Measurements from ENCODE around the gene BATF.
A peak's percentile ranks its signal among the peaks of the same experiment; 100 is the strongest.

The BATF gene

GRCh38 chr14:75563931-75564330, 41.7 kb downstream of the BATF start:
- DNase-seq: no peak

DNA sequence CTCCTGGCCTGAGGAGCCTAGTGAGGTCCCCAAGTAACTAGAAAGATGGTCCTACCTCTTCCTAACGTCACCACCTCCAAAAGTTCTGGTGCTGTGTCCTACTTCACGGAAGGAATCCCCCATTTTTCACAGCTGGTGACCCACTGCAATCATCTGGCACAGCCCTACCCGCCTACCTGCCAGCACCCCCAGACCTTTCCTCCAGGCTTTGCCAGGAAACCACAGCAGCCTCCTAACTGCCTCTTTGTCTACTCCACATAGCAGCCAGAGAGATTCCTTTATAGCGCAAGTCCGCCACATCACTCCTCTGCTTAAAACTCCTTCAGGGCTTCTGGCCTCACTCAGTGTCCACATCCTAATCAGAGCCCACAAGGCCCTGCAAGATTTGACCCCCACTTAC, 42.8 kb downstream of the BATF start:
- DNase-seq: peak in 1 of 2 experiments; percentile 8

- no peak for DNase-seq
Observed at GRCh38 chr14:75566321-75566720, 44.1 kb downstream of the BATF start.

DNA sequence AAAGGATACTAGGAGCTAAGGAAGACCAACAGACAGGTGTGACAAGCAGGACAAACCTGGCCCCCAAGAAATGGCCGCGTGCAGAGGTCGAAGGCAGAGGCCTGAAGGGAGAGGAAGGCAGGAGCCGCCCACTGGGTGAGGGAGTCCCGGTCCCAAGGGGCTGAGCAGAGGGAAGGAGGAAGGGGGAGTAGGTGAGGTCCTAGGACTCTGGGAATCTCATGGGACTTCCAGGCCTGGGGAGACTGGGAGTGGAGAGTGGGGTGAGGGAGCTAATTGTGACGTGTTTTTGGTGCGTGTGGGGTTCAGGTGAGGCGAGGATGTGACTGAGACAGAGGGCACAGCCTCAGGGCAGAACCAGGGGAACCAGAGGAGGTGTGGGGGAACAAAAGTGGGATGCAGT, 44.5 kb downstream of the BATF start:
- no peak for DNase-seq

DNA sequence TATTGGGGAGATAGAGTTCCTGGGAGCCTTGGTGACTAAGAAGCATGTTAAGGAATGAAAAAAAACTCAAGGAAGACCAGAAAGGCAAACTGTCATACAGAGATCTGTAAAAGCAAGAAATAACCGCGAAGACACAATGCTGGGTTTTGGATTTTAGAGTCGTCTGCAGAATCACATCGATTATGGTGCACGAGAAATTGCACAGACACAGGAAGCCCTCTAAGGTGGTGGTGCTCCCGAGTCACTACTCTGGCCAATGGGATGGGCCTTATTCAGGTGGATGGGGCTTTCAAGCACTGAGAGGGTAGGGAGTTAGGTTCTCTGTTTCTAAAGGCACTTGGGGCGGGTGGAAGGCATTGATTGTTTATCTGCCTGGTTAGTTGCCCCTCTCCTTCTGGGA, 45.9 kb downstream of the BATF start:
- no peak for DNase-seq

- DNase-seq: no peak
Observed at GRCh38 chr14:75568791-75569190, 46.5 kb downstream of the BATF start.

DNA sequence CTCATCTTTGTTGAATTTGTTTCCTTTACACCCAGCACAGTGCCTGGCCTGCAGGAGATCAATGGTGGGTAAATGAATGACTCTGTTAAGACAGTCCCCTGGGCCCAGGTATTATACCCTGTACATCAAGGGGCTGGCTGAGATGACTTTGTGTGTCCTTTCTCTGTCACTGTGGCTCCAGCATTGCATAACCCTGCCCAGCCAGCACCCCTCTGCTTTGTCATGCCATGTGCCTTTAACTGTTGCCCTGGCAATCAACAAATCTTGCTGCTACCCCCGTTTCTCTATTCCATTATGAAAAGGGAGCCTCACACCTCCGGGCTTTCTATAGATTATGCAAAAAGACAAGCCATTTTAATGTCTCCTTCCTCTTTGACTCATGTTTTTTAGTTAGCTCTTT, 48.5 kb downstream of the BATF start:
- DNase-seq: no peak

- no peak for DNase-seq
Observed at GRCh38 chr14:75572104-75572503, 49.8 kb downstream of the BATF start.

- DNase-seq: no peak
Observed at GRCh38 chr14:75577090-75577489, 54.8 kb downstream of the BATF start.

DNA sequence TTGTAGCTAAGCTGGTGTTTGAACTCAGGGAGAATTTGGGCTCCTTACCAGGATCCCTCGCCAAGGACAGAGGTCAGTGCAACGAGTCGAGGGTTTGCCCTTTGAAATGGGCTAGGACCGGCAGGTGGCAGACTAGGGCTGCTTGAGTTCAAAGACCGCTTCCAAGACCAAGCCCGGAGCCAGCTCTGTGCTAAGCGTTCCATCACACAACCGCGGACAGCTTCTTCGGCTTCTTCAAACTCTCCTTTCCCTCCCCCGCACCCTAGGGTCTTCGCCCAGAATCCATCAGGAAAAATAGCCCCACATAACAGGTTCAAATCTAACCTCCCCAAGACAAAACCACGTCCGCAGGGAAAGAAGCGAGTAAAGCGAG, 55.4 kb downstream of the BATF start:
- DNase-seq: peak; percentile 88 to 89

GRCh38 chr14:75578102-75578785, 56.0 kb downstream of the BATF start, which contains the start of gene FLVCR2:
FLVCR2 (plus strand) TSS chr14:75578620; CDS start chr14:75578973, 353 bp downstream.
- DNase-seq: peak; percentile 65 to 74

- peak in 1 of 2 experiments; percentile 54 for DNase-seq
Observed at GRCh38 chr14:75578786-75579337, 56.6 kb downstream of the BATF start.

DNA sequence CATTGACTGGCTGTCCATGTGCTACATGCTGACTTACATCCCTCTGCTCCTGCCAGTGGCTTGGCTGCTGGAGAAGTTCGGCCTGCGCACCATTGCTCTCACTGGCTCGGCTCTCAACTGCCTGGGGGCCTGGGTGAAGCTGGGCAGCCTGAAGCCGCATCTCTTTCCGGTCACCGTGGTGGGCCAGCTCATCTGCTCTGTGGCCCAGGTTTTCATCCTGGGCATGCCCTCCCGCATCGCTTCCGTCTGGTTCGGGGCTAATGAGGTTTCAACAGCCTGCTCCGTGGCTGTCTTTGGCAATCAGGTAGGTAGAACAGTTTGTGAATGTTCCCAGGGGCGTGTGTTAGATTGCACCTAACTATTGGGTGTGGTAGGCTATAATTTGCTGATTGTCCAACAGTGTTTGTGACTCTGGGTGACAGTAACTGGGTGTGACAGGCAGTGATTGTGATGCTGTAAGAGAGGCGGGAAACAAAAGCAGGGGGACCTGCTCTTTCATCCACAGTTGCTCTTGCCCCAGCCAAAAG, 57.1 kb downstream of the BATF start:
- no peak for DNase-seq

DNA sequence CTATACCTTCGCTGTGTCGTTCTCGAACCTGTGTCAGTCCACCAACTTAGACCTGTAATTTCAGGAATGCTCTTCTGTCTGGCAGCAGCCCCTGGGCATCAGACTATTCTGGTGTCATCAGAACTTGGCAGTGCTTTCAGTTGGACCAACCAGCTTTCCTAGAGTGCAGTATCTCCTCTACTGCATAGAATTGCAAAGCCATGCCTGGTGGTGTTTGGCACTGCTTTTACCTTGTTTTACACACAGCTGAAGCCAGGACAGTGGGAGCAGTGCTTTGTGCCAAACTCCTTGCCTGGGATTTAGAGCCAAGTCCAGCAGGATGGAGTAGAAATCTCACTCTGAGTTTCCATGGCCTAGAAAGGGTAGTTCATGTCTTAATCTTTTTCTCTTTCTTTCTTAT, 57.6 kb downstream of the BATF start:
- DNase-seq: no peak

DNA sequence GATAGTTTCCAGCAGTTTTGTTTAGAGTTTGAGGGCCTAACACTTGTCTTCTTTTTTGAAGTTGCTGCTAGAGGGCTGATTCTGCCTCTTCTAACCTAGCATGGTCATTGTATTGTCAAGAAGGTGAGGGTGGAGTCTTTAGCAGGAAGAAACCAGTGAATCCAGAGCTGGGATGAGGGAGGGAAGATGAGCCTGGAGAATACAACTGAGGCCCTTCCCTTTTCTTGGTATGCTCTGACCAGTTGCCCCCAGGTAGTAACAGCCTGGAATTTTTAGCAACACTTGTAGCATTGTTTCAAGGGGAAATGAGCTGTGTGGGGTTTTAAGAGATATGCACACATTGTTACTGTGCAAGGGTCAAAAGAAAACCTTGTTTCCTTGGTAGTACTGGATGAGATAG, 65.1 kb downstream of the BATF start:
- no peak for DNase-seq

DNA sequence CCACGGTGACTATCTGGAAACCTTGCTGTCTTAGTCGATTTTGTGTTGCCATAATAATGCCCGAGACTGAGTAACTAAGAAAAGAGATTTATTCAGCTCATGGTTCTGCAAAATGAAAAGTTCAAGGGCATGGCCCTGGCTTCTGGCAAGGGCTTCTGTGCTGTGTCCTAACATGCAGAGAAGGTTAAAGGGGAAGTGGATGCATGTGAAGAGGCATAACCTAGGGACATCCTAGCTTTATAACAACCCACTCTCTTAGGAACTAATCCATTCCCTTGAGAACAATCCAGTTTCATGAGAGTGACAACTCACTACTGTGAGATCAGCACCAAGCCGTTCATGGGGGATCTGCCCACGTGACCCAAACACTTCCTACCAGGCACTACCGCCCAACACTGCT, 67.7 kb downstream of the BATF start:
- DNase-seq: no peak

DNA sequence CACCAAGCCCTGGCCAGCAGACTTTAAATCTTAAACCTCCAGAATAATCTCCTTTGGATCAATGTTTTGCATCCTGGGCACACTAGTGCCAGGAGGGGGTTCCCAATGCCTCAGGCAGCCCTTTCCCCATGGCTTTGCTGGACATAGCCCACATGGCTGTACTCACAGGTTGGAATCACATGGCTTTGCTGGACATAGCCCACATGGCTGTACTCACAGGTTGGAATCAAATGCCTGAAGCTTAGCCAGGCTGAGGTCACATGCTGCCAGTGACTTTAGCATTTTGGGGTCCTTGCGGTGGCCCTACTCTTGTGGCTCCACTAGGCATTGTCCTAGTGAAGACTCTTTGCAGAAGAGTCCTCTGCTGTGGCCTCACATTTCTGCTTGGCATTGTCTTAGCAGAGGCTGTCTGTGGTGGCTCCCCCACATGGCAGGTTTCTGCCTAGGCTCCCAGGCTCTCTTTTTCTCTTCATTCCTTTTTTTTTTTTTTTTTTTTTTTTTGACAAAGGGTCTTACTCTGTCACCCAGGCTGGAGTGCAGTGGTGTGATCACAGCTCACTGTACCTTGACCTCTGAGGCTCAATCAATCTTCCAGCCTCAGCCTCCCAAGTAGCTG, 69.2 kb downstream of the BATF start:
- no peak for DNase-seq

- DNase-seq: no peak
Observed at GRCh38 chr14:75591987-75592575, 69.8 kb downstream of the BATF start.

GRCh38 chr14:75595226-75595625, 73.0 kb downstream of the BATF start:
- DNase-seq: no peak

All from Kasumi-1 (cell line).